Muscle of arm (tissue), 12 donors: Measurements from ENCODE around the gene VDAC2. TPM values are rescaled to one million over a fixed set of nuclear protein-coding genes. Genes with fewer than 3 reads are reported as not detected.
A peak's percentile ranks its signal among the peaks of the same experiment; 100 is the strongest.
"Not testable (repeated sequence)": the region's sequence is repeated elsewhere in the genome, so short reads cannot be mapped to it uniquely, and the experiment has no call there.

Experiments
- DNase-seq: peaks from one replicate; pipeline ENCODE4 v3.0.0-alpha.2; 2013
- polyA plus RNA-seq, 12 donors: library from polyadenylated mRNA; unstranded; fragments of 120-200 nt; gene quantifications; one replicate each; pipeline ENCODE4 v1.2.1, GENCODE V29; 2013; ENCODE audit not compliant: insufficient read length in 12 of 12

Gene VDAC2
- polyA plus RNA-seq, 12 donors: 131 to 365 (median 315) TPM; not detected in 1

DNA sequence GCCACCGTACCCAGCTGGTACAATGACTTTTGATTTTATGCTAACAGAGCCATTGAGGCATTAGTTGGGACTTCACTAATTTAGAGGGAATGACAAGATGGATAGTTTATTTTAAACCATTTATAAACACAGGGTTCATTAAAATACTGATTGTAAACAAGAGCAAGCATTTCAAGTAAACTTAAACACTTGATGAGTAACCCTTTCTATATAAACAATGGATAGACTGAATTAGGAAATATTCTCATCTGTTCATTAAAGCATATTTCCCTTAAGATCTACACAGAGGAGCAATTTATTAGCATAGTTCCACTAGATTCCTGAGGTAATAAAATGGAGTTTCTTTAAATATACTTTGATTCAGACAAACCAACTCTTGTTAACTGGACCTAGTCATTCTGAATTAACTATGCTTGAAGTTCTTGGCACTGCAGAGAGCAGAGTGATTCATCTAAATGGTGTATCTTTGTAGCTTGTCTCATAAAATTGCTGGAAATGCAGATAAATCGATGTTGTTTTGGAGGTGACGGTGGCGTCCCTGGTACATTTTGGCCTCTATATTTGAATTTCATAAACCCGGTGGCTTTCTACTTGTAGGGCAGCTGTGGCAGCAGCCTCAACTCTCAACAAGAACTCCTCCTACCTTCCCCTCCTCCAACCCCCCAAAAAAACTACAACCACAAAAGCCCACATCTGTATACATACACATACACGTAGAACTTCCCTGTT is 15.4 kb upstream of the VDAC2 start:
- no peak for DNase-seq

DNA sequence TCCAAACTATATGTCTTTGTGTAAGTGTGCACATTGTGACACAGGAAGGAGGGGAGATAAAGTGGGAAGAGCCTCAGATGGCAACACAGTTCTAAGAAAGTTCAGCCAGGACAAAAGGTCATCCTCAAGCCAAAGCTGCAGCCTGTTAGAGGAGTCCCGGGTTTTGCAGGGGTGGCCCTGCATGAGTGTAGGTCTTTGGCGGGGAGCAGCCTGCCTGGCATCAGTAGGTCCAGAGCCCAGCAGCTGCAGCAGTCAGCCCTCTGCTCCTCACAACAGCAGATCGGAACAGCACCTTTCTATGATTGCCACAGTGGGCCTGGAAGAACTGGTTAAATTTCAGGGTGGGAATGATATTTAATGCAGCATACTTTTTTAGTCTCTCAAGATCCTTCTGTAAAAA is 13.5 kb upstream of the VDAC2 start:
- DNase-seq: no peak

DNA sequence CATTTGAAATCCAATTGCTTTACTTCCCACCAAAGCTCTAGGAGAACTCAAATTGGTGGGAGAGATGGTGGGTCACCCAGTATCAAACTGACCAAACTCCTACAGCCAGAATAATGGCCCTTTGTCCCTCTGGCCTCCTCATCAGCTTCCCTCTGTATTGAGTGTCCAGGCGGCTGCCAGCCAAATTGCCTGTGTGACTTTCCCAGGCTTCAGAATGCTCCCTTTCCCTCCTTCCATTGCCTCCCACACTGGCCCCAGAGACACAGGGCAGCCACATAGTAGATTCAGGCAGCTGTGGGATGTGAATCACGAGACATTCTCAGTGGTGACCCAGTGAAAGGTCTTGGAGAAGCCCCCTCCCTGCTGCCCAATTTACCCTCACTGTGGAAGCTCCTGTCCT is 12.7 kb upstream of the VDAC2 start:
- DNase-seq: no peak

DNA sequence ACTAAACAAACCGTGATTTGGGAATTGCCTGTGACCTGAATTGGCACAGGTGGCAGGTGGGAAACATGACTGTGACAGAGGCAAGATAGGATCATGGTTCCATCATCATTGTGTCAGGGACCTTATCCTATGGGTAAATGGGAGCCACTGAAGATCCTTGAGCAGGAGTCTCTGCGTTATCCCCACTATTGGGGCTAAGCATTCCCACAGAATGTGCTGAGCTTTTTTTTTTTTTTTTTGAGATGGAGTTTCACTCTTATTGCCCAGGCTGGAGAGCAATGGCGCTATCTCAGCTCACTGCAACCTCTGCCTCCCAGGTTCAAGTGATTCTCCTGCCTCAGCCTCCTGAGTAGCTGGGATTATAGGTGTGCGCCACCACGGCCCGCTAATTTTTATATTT is 10.6 kb upstream of the VDAC2 start:
- DNase-seq: not testable (repeated sequence)

DNA sequence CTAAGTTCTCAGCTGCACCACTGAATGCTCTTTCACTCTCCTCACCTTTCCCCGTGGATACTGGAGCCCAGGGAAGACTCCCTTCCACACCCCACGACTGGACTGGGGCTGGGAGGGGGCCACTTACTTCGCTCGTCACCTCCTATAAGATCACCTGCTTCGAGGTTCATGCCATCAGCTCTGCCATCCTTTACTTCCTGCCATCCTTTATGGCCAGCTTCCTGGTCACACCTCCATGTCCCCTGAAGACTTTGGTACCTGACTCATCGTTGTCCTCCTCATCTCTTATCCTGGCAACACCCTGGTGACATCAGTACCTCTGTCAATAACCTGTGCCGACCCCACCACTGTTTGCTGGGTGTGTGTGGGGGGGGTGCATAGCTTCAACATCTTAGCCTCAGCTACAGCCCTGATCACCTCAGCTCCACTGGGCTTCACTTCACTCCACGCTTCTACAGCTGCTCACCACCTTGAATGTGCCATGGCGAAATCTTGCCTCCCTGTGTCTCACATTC is 8.7 kb upstream of the VDAC2 start:
- no peak for DNase-seq

DNA sequence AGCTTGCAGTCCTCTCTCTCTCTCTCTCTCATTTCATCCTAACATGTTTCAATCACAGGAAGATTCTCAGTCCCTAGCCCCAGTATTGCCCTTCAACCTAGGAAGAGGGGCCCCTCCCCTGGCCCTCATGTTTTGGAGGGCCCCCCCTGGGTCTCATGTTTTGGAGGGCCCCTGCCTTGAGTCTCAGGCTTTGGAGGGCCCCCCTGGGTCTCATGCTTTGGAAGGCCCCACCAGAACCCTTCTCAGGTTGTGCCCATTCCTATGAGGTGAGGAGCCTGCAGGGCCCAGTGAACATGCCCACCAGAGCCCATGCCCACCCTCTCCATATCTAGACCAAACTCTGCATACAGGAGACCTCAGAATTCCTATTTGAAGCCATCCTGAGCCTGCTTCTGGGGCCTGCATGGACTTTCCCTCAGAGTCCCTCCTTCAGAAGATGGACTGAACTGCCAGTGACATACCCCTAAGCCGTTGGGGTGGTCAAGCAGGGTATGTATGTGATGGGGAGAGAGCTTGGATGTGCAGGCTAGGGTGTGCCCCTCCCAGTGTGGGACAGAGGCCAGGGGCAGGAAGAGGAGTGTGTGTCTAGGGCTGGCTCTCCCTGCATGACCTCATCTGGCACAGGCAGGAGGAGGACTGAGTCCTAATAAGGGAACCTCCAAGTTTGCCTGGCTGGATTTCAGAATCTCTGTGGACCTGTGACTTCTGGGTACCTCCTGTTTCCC is 8.1 kb upstream of the VDAC2 start:
- DNase-seq: no peak

DNA sequence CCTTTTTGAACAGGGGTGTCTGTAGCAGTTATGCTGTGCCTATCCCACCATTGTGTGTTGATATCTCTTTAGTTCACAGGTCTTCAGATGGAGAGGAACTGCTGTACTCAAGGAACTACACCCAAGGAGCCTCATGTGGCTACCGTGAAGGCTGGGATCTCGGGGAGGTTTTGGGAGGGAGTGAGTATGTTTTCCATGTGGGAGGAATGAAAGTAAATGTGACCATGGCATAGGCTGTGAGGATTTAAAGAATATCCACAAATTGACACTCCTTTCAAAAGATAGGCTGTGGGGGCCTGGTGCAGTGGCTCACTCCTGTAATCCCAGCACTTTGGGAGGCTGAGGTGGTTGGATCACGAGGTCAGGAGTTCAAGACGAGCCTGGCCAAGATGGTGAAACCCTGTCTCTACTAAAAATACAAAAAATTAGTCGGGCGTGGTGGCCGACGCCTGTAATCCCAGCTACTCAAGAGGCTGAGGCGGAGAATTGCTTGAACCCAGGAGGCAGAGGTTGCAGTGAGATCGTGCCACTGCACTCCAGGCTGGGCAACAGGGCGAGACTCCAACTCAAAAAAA is 7.5 kb upstream of the VDAC2 start:
- not testable (repeated sequence) for DNase-seq

DNA sequence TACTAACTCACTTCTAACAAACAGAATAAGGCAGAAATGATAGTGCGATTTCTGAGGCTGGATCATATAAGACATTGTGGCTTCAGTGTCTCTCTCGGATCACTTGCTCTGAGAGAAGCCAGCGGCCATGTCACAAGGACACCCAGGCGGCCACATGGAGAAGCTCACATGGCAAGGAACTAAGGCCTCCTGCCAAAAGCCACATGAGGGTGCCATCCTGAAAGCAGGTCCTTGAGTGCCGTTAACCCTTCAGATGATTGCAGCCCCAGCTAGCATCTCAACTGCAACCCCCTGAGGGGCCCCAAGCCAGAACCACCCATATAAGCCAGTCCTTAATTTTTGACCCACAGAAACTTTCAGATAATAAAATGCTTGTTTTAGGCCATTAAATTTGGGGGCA is 6.9 kb upstream of the VDAC2 start:
- no peak for DNase-seq

DNA sequence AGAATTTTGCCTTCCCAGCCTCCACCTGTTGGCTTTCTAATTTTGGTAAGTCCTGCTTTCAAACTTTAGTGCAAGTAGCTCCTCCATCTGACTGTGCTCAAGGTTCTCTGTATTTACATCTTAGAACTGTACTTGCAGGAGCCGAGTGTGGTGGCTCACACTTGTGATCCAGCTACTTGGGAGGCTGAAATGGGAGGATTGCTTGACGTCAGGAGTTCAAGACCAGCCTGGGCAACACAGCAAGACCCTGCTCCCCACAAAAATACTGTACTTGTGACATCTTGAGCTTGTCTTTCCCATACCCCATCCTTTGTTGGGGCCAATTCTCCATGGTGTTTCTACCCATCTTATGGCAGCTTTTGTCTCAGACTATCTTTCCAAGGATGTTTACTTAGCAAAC is 4.7 kb upstream of the VDAC2 start:
- no peak for DNase-seq

DNA sequence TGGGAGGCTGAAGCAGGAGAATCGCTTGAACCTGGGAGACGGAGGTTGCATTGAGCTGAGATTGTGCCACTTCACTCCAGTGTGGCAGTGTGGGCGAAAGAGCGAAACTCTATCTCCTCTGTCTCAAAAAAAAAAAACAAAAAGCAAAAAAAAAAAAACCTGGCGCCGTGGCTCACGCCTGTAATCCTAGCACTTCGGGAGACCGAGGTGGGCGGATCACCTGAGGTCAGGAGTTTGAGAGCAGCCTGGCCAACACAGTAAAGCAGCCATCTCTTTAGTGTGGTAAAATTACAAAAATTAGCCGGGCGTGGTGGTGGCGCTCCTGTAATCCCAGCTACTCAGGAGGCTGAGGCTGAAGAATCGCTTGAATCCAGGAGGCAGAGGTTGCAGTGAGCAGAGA is 4.0 kb upstream of the VDAC2 start:
- not testable (repeated sequence) for DNase-seq

DNA sequence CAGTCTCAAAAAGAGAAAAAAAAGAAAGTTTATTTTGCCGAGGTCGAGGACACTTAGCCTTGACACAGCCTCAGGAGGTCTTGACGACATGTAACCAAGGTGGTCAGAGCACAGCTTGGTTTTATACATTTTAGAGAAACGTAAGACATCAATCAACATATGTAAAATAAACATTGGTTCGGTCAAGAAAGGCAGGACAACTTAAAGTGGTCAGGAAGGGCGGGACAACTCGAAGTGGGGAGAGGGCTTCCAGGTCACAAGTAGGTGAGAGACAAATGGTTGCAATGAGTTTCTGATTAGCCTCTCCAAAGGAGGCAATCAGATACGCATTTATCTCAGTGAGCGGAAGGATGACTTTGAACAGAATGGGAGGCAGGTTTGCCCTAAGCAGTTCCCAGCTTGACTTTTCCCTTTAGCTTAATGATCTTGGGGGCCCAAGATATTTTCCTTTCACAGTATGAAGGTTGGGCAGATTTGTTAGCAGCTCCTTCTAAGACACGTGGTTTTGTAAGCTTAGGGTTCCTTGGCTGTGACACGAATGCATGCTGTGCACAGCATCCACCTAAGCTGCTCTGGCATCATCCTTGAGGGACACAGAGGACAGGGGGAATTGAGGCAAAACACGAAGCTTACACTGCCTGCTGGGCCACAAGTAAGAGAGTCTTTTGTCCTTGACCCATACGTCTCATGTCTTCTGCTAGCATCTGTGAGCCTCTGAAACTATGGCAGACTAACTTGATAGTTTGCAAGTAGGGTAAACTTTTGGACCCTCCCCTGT is 3.3 kb upstream of the VDAC2 start:
- DNase-seq: no peak

DNA sequence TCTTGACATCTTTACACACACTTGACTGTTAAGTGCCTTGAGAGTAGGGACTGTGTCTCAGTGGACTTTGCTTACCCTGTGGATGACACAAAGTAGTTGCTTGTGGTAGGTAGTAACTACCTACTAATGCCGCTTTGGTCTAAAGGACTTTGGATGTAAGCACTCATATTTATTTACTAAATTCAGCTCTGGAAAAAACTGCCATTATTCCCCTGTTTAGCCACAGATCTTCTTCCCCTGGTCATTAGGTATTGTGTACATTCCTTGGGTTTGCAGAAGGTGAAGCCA is 2.8 kb upstream of the VDAC2 start:
- DNase-seq: no peak

DNA sequence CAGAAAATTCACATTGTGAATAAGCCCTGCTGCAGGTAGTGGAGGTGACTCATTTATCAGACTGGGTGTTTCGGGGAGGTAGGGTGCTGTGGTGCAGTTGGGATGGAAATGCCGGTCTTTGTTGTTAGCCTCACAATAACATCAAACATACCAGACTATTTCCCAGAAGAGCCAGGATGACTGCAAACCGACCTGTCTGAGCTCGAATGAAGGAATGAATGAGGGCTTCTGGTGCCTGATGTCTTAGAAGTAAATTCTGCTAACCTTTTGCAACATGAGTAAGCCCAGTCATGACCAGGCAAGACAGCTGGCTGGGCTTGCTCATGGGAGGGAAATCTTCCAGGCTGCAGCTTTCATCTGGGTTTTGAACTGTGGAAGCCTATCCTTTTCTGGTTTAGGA is 2.4 kb upstream of the VDAC2 start:
- no peak for DNase-seq

DNA sequence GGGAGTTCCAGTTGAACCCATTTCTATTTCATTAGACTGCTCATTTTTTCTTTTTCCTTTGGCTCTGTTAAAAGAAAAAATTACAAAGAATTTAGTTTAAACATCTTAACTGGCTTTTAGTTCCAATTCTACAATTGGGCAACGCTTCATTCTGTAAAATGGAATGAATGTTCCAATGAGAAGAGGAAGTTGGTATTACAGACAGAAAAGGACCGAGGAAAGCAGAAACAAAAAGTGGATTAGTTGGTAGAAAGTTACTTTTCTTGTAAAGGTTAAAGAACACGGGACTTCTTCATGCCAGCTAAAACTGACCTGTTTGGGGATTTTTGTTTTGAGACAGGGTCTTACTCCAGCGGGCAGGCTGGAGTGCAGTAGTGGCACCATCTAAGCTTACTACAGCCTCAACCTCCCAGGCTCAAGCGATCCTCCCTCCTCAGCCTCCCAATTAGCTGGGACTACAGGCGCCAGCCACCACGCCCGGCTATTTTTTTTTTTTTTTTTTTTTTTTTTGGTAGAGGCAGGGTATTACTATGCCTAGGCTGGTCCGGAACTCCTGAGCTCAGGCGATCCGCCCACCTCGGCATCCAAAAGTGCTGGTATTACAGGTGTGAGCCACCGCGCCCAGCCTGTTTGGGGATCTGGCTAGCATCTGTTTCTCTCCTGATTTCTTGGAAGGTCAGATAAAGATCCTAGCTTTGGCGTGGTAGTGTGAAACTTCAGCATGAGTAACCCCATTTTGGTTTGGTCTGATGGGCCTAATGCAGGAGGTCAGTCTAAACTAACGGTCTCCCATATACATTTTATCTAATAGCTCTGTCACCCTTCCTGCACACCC is 1.3 kb upstream of the VDAC2 start:
- DNase-seq: no peak

DNA sequence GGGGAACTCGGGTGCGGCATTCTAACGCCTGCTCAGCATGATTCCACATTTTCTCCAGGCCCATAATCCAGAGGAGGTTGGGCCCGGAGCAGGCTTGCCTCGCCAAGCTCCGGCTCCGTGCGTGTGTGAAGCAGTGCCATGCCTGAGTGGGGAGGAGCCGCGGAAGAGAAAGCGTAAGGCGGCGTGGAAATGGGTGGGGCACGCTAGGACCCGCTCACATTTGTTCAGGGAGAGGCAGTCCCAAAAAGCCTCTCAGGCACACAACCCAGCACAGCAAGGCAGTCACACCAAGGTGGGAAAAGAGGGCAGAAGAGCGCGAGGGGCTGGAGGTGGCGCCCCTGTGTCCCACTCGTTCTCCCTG is 695 bp upstream of the VDAC2 start:
- peak; percentile 84 for DNase-seq

DNA sequence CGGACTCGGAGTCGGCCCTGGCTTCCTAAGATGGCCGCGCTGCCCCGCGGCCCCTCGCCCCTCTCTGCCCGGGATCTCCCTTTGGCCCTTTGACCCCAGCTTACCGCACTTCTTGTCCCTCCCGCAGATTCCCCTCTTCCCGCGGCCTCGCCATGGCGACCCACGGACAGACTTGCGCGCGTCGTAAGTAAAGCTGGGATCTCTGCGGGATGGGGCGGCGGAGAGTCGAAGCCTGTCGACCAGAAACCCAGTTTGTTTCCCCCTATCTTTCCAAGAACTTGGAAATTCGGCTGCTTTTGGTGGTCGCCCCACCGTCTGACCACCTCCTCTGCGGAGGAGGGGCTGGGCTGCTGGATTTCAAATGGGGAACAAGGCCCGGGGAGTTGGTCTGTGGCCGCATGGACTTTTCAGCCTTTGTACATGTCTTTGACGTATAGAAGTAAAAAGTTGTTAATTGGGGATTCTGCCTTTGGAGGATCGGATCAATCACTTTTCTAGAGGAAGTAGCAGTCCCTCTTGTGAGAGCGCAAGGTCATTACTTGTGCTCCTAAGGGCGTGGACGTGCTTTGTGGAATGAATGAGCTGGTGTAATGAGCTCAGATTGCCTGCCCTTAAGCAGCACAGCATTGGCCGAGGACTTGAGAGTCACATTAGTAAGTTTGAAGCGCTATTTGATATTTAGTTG is 553 bp downstream of the VDAC2 start:
- DNase-seq: no peak

DNA sequence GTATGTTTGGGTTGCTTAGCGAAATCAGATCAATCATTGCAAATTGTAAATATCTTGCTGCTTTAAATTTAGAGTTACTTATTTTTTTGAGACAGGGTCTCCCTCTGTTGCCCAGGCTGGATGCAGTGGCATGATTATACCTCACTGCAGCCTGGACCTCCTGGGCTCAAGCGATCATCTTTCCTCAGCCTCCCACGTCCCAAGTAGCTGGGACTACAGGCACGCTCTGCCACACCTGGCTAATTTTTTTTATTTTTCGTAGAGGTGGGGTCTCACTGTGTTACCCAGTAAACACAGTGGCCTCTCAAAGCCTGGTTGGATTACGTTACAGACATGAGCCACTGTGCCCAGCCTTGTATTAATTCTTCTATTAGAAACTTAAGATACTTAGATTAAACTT is 1.7 kb downstream of the VDAC2 start:
- no peak for DNase-seq

DNA sequence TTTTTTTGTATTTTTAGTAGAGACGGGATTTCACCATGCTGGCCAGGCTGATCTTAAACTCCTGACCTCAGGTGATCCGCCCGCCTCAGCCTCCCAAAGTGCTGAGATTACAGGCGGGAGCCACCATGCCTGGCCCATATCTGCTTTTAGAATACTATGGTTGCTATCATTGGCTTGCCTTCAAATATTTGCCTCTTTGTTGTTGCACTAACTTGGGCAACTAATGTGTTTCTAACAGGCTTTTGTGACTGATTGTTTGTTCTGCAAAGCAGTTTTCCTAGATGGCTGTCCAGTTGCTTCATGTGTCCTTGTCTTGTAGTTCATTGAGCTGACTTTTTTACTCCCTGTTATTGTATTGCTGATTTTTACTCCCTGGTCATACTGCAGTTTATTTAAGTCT is 9.7 kb downstream of the VDAC2 start:
- DNase-seq: no peak

DNA sequence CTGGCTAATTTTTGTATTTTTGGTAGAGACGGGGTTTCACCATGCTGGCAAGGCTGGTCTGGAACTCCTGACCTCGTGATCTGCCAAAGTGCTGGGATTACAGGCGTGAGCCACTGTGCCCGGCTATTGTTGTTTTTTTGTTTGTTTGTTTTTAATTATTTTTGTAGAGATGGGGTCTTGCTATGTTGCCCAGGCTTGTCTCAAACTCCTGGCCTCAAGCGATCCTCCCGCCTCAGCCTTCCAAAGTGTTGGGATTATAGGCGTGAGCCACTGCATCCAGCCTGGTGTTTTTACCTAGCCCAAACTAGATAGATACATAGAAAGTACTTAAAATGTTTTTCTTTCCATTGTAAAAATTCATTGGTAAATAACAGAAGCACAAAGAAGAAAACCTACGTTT is 10.9 kb downstream of the VDAC2 start:
- not testable (repeated sequence) for DNase-seq

DNA sequence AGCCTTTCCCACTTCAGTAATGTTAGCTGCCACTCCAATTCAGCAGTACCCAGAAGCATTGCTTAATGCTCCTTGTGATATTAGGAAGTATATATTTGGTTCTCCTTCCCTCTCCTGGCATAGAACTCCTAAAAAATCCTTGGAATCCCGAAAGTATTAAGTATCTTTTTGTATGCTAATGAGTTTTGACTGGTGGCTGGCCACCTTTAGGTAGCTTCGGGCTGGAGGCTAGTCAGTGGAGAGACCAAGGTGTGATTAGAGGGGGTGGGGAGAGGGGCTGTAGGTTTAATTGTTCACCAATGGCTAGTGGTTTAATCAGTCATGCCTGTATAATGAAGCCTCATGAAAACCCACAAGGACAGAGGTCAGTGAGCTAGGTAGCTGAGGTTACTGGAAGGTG is 12.9 kb downstream of the VDAC2 start:
- DNase-seq: no peak

DNA sequence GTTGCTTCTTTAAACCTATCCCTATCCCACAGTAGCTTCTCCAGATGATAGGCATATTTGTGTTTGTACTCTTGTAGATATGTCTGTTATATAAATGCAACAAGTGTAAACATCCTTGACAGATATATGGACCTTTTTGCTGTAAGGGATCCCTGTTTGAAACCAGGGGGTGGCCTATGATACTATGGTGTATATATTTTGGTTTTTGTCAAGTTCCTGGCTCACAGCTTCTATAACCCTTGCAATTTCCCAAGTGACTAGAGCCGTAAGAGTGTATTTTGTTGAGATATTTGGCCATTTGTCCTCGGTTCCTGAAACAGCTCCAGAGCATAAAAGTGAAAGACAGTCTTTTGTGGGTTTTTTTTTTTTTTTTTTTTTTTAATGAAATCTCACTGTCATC is 15.5 kb downstream of the VDAC2 start:
- no peak for DNase-seq
